ENCODE data around the gene HOXA2. TPM values are rescaled to one million over a fixed set of nuclear protein-coding genes. Genes with fewer than 3 reads are reported as not detected.

Gene HOXA2
- total and polyA plus RNA-seq, 2 of the 13 experiments (the other 11 are each of a cell fraction or from before 2014, with no cell fraction given), result 0.22 to 0.29 TPM

DNA sequence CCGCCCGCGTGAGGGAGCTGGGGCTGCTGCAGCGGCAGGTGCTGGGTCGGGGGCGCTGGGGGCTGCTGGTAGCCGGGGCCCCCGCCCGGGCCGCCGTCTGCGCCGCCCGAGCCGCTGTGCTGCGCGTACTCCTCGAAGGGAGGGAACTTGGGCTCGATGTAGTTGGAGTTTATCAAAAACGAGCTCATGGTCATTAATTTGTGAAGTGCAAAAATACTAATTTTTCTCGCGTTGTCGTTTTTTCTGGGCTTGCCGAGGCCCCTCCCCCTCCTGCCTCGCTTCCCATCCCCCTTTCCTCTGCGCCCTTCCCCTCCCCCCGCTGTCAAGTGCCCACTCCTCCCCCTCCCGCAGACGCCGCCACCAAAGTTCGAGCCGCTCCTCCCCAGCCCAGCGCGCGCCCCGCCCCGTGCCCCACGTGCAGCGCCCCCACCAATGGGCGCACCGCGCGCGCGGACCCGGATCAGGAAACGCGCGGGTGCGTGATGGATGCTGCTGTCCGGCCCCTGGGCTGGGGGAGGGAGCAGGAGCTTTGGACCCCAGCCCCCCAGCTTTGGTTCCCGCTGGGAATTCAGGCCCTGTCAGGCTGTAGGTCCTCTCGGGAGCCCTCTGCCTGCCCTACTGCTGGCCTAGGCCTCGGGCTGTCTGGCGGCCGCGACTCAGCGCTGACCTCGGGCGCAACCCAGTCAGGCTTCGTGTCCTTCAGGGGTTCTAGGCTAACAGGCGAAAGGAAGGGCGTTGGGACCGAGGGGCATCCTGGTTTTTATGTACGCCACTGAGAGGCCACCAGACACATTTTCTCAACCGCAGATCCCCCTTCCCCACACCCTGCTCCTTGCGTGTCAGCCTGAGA lies 28.3 kb upstream of the HOXA2 start, which contains the start of gene HOXA4 (continued):
- TF ChIP-seq GMEB2 (CRISPR knock-in tag; IDR thresholded peaks at IDR 0.05; ENCODE audit: low read depth) (no peak), E2F1 (CRISPR knock-in tag; IDR thresholded peaks at IDR 0.05) (peak; percentile 86), HDAC6 (IDR thresholded peaks at IDR 0.05; ENCODE audit: low read depth, low read length) (no peak), ZSCAN29 (CRISPR knock-in tag; conservative IDR thresholded peaks at IDR 0.05) (no peak), ERF (CRISPR knock-in tag; IDR thresholded peaks at IDR 0.05) (peak; percentile 65; the same call in 1 of the 2 replicates), PRPF4 (IDR thresholded peaks at IDR 0.05; ENCODE audit: low read depth, low read length, poor library complexity, severe bottlenecking) (peak; percentile 100), POLR2G (IDR thresholded peaks at IDR 0.05; ENCODE audit: low read depth, low read length) (peak; percentile 85), ZFY (CRISPR knock-in tag; IDR thresholded peaks at IDR 0.05) (peak; percentile 74), ZUFSP (CRISPR knock-in tag; IDR thresholded peaks at IDR 0.05; ENCODE audit: borderline replicate concordance) (no peak), HNRNPUL1 (IDR thresholded peaks at IDR 0.05; ENCODE audit: low read depth, low read length) (no peak), ZNF263 (CRISPR knock-in tag; IDR thresholded peaks at IDR 0.05) (0 out of 2 replicates have a peak, but pooled peaks have one; percentile 15), ZNF143 (CRISPR knock-in tag; IDR thresholded peaks at IDR 0.05) (no peak), TBP (CRISPR knock-in tag; IDR thresholded peaks at IDR 0.05) (no peak), CHCHD3 (CRISPR knock-in tag; IDR thresholded peaks at IDR 0.05) (no peak), MEIS2 (CRISPR knock-in tag; IDR thresholded peaks at IDR 0.05) (no peak), ZFAT (CRISPR knock-in tag; conservative IDR thresholded peaks at IDR 0.05) (no peak), FOXK2 (IDR thresholded peaks at IDR 0.05) (no peak), SIX4 (CRISPR knock-in tag; IDR thresholded peaks at IDR 0.05) (no peak), ZNF883 (CRISPR knock-in tag; IDR thresholded peaks at IDR 0.05; ENCODE audit: not compliant biosample characterization) (peak; percentile 75), XBP1 (CRISPR knock-in tag; IDR thresholded peaks at IDR 0.05) (no peak), ZNF20 (CRISPR knock-in tag; IDR thresholded peaks at IDR 0.05) (no peak), TBX2 (CRISPR knock-in tag; IDR thresholded peaks at IDR 0.05; ENCODE audit: borderline replicate concordance) (peak; percentile 75; the same call in 1 of the 2 replicates), PLSCR1 (CRISPR knock-in tag; IDR thresholded peaks at IDR 0.05; ENCODE audit: borderline replicate concordance) (no peak)
- TF ChIP-seq, protein P1, sequence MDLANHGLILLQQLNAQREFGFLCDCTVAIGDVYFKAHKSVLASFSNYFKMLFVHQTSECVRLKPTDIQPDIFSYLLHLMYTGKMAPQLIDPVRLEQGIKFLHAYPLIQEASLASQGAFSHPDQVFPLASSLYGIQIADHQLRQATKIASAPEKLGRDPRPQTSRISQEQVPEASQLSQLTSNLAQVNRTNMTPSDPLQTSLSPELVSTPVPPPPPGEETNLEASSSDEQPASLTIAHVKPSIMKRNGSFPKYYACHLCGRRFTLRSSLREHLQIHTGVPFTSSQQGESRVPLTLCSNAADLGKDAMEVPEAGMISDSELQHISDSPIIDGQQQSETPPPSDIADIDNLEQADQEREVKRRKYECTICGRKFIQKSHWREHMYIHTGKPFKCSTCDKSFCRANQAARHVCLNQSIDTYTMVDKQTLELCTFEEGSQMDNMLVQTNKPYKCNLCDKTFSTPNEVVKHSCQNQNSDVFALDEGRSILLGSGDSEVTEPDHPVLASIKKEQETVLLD (CRISPR knock-in tag; IDR thresholded peaks at IDR 0.05; ENCODE audit: low read depth), result 0 out of 2 replicates have a peak, but pooled peaks have one; percentile 24

All from HepG2 (cell line).